Thyroid gland (tissue), 4 donors: ENCODE data around the gene STIM1. TPM values are rescaled to one million over a fixed set of nuclear protein-coding genes. Genes with fewer than 3 reads are reported as not detected.

Experiments used
- DNase-seq, 2 donors: peaks; one replicate each; pipeline ENCODE4 v3.0.0-alpha.2; 2019
- H3K27ac ChIP-seq, 3 donors: fragments of 200-600 bp; sonication (generic); 1 replicate in 2 of 3; 2 replicates in 1 of 3; pipeline ENCODE4 v1.5.1; 2016 to 2019; ENCODE audit warnings: mild to moderate bottlenecking in 1 of 3, moderate library complexity in 1 of 3
- H3K27me3 ChIP-seq: fragments of 200-600 bp; sonication (generic); one replicate; pipeline ENCODE4 v1.5.1; 2019
- H3K36me3 ChIP-seq, 2 donors: fragments of 200-600 bp; sonication (generic); one replicate each; pipeline ENCODE4 v1.5.1; 2016 to 2019
- H3K4me1 ChIP-seq, 2 donors: fragments of 200-600 bp; sonication (generic); one replicate each; pipeline ENCODE4 v1.5.1; 2017 to 2019
- H3K4me3 ChIP-seq, 3 donors: fragments of 200-600 bp; sonication (generic); replicated peaks in 1 of 3; 1 replicate in 2 of 3; 2 replicates in 1 of 3; pipeline ENCODE4 v1.5.1; 2016; ENCODE audit warnings: mild to moderate bottlenecking in 1 of 3
- H3K9me3 ChIP-seq: fragments of 200-600 bp; sonication (generic); one replicate; pipeline ENCODE4 v1.5.1; 2017
- POLR2A ChIP-seq, 2 donors: fragments of 450-650 bp; IDR thresholded peaks; one replicate each; pipeline ENCODE4 v1.6.1; 2017; ENCODE audit warnings: antibody characterized with exemption in 2 of 2, mild to moderate bottlenecking in 2 of 2, moderate library complexity in 1 of 2
- WGBS, 2 donors: methylation state at CpG; one replicate each; pipeline ENCODE4 v1.1.5; 2017; 5-methylcytosine and 5-hydroxymethylcytosine counted together
- intact Hi-C: fragments of 100-400 bp; cut with DNase I; formaldehyde crosslinking; loops from one replicate; pipeline ENCODE4 v1.15.1; 2023
- total RNA-seq, 4 donors: library from RNA; depleted of rRNA; stranded (reverse); fragments of >200 nt; gene quantifications; one replicate each; pipeline ENCODE4 v1.2.3, GENCODE V29; 2016
- TF ChIP-seq, protein P1 (sequence below), 6 experiments: fragments of 200-600 bp in 3 of 6; fragments of 450-650 bp in 3 of 6; sonication (generic) in 3 of 6; IDR thresholded peaks; one replicate each; pipeline ENCODE4 v1.5.1; 2016 to 2019; ENCODE audit warnings: antibody characterized with exemption in 6 of 6, mild to moderate bottlenecking in 2 of 6, inconsistent platforms in 1 of 6, moderate library complexity in 1 of 6

STIM1 gene
- total RNA-seq, 4 donors from 2014 or later: 54.3 to 89.2 (median 71.0) TPM

DNA sequence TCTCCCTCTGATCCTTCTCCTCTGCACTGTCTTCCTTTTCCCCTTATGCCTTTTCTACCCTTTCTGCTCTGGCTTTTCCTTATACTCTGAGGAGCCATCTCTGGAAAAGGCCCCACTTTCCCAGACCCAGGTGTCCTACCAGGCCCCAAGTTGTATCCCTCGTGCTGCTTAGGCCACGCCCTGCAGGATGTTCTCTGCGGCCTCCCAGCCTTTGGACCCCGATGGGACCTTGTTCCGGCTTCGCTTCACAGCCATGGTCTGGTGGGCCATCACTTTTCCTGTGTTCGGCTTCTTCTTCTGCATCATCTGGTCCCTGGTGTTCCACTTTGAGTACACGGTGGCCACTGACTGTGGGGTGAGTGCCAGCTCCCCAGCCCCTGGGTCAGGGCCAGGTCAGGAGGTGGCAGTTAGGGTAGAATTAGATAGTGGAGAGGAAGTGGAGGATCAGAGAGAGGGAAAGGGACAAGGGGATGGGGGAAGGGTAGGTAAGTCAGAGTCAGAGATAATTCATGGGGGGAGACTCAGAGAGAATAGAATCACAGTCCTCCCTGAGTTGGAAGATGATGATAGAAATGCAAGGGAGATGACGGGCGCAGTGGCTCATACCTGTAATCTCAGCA is 38.2 kb upstream of the STIM1 start:
- TF ChIP-seq POLR2A (IDR thresholded peaks at IDR 0.05): no peak
- TF ChIP-seq, protein P1, sequence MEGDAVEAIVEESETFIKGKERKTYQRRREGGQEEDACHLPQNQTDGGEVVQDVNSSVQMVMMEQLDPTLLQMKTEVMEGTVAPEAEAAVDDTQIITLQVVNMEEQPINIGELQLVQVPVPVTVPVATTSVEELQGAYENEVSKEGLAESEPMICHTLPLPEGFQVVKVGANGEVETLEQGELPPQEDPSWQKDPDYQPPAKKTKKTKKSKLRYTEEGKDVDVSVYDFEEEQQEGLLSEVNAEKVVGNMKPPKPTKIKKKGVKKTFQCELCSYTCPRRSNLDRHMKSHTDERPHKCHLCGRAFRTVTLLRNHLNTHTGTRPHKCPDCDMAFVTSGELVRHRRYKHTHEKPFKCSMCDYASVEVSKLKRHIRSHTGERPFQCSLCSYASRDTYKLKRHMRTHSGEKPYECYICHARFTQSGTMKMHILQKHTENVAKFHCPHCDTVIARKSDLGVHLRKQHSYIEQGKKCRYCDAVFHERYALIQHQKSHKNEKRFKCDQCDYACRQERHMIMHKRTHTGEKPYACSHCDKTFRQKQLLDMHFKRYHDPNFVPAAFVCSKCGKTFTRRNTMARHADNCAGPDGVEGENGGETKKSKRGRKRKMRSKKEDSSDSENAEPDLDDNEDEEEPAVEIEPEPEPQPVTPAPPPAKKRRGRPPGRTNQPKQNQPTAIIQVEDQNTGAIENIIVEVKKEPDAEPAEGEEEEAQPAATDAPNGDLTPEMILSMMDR (IDR thresholded peaks at IDR 0.05): no peak
- WGBS, 2 donors: 89 to 92% methylated on average over 10 of the region's 10 CpGs
- H3K9me3 ChIP-seq: no peaks in the 10 kb centered on the region
- no peaks in the 10 kb centered on the region for H3K36me3 ChIP-seq
- intact Hi-C loops: no loop called here
- H3K4me1 ChIP-seq: peaks cover 7 to 10% of the 10 kb centered on the region in 2 donors
- no peak overlapping the region for H3K27ac ChIP-seq
- no peak overlapping the region for H3K4me3 ChIP-seq
- H3K27me3 ChIP-seq: no peaks in the 10 kb centered on the region
- DNase-seq: no peak

DNA sequence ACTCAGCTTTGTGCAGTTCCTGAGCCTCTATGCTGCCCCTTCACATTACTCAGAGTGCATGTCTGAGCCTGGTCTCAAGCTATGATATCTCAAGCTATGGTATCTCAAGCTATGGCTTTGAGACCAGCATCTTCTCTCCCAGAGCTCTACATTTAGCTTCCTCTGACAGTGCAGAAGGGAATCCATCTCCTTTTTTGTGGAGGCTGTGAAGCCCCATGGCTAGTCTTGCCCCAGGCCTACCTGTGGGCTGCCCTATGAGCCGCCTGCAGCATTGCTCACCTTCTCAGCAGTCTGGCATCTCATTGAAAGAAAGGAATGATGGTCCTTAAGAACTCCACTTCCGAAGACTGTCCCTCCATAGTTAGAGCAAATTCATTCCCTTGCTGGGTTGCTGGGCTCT is 34.5 kb upstream of the STIM1 start:
- WGBS, 2 donors: 94 to 96% methylated on average over 2 of the region's 2 CpGs
- DNase-seq: no peak
- TF ChIP-seq, protein P1 (IDR thresholded peaks at IDR 0.05): no peak
- TF ChIP-seq POLR2A (IDR thresholded peaks at IDR 0.05): no peak
- Histone ChIP-seq H3K9me3 (no peaks in the 10 kb centered on the region), H3K4me1 (peaks cover 3 to 10% of the 10 kb centered on the region in 2 donors), H3K27me3 (no peaks in the 10 kb centered on the region), H3K36me3 (no peaks in the 10 kb centered on the region), H3K27ac (no peak overlapping the region), H3K4me3 (no peak overlapping the region)
- intact Hi-C loops: no loop called here

DNA sequence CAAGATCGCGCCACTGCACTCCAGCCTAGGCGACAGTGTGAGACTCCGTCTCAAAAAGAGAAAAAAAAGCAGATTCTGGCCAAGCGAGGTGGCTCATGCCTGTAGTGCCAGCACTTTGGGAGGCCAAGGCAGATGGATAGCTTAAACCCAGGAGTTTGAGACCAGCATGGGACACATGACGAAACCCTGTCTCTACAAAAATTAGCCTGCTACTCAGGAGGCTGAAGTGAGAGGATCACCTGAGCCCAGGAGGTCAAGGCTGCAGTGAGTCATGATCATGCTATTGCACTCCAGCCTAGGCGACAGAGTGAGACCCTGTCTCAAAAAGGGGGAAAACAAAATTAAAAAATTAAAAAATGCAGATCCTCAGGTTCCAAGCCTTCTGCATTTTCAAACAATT is 33.2 kb upstream of the STIM1 start:
- no peaks in the 10 kb centered on the region for H3K27me3 ChIP-seq
- no peak overlapping the region for H3K27ac ChIP-seq
- DNase-seq: no peak
- no peak overlapping the region for H3K4me3 ChIP-seq
- intact Hi-C loops: no loop called here
- H3K4me1 ChIP-seq: no peaks in the 10 kb centered on the region
- WGBS, 2 donors: 96 to 97% methylated on average over 7 of the region's 7 CpGs
- no peak for TF ChIP-seq POLR2A (IDR thresholded peaks at IDR 0.05)
- TF ChIP-seq, protein P1 (IDR thresholded peaks at IDR 0.05): no peak
- no peaks in the 10 kb centered on the region for H3K9me3 ChIP-seq
- H3K36me3 ChIP-seq: peaks cover 7 to 11% of the 10 kb centered on the region in 2 donors

DNA sequence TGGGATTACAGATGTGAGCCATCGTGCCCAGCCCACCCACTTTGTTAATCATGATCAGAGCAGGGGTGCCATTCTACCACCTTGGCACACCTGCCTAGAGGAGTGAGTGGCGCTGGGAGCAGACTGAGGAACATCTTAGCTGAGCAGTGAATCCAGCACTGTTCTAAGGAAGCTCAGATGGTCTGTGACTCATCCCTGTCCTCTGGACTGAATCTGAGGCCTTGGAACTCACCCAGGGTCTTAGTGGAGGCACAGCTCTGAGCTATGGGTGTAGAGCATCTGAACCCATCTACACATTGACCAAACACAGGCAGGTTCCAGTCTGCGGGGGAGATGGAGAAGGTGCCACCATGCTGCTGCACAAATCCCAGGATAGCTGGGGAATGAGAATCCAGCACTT is 32.2 kb upstream of the STIM1 start:
- H3K4me1 ChIP-seq: no peaks in the 10 kb centered on the region
- no peak for TF ChIP-seq POLR2A (IDR thresholded peaks at IDR 0.05)
- TF ChIP-seq, protein P1 (IDR thresholded peaks at IDR 0.05): no peak
- H3K36me3 ChIP-seq: peaks cover 12 to 17% of the 10 kb centered on the region in 2 donors
- no peaks in the 10 kb centered on the region for H3K27me3 ChIP-seq
- H3K27ac ChIP-seq: no peak overlapping the region
- no peak for DNase-seq
- no peaks in the 10 kb centered on the region for H3K9me3 ChIP-seq
- H3K4me3 ChIP-seq: no peak overlapping the region
- WGBS, 2 donors: 89 to 100% methylated on average over 3 of the region's 3 CpGs
- intact Hi-C loops: no loop called here

DNA sequence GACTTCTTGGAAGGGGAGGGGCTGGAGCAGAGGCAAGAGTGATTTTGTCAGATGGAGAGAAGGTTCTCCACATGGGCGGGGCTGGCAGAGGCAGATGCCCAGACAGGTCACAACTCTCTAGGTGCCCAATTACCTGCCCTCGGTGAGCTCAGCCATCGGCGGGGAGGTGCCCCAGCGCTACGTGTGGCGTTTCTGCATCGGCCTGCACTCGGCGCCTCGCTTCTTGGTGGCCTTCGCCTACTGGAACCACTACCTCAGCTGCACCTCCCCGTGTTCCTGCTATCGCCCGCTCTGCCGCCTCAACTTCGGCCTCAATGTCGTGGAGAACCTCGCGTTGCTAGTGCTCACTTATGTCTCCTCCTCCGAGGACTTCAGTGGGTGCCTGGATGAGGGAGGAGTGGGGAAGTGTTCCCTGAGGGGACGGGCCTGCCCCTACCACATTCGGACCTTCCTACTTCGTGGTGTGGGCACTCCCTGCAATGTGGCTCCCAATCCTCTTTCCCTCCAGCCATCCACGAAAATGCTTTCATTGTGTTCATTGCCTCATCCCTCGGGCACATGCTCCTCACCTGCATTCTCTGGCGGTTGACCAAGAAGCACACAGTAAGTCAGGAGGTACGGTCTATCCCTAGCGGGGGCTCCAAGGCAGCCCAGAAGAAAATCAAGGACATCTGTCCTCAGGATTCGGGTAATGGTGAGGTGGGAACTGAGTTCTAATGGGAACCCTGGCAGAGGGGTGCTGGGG is 31.5 kb upstream of the STIM1 start:
- no peak overlapping the region for H3K27ac ChIP-seq
- TF ChIP-seq, protein P1 (IDR thresholded peaks at IDR 0.05): no peak
- TF ChIP-seq POLR2A (IDR thresholded peaks at IDR 0.05): no peak
- 90 to 93% methylated on average over 30 of the region's 30 CpGs for WGBS, 2 donors
- H3K4me3 ChIP-seq: no peak overlapping the region
- H3K4me1 ChIP-seq: no peaks in the 10 kb centered on the region
- no peaks in the 10 kb centered on the region for H3K27me3 ChIP-seq
- no peaks in the 10 kb centered on the region for H3K9me3 ChIP-seq
- intact Hi-C loops: no loop called here
- DNase-seq: no peak
- peaks cover 12 to 17% of the 10 kb centered on the region in 2 donors for H3K36me3 ChIP-seq
